Neural cell (in vitro differentiated cells): ENCODE data around the gene GNB1.

Source experiments
- POLR2AphosphoS5 ChIP-seq: IDR thresholded peaks from 2 replicates; pipeline ENCODE4 v1.6.1; 2012
- REST ChIP-seq: IDR thresholded peaks from 2 replicates; pipeline ENCODE4 v1.6.1; 2012; ENCODE audit warnings: borderline replicate concordance
- TF ChIP-seq, protein P1 (sequence below): fragments of 450-650 bp; IDR thresholded peaks from 2 replicates; pipeline ENCODE4 v1.5.1; 2014; ENCODE audit warnings: antibody characterized with exemption, mild to moderate bottlenecking, moderate library complexity; ENCODE audit not compliant: poor library complexity, severe bottlenecking

DNA sequence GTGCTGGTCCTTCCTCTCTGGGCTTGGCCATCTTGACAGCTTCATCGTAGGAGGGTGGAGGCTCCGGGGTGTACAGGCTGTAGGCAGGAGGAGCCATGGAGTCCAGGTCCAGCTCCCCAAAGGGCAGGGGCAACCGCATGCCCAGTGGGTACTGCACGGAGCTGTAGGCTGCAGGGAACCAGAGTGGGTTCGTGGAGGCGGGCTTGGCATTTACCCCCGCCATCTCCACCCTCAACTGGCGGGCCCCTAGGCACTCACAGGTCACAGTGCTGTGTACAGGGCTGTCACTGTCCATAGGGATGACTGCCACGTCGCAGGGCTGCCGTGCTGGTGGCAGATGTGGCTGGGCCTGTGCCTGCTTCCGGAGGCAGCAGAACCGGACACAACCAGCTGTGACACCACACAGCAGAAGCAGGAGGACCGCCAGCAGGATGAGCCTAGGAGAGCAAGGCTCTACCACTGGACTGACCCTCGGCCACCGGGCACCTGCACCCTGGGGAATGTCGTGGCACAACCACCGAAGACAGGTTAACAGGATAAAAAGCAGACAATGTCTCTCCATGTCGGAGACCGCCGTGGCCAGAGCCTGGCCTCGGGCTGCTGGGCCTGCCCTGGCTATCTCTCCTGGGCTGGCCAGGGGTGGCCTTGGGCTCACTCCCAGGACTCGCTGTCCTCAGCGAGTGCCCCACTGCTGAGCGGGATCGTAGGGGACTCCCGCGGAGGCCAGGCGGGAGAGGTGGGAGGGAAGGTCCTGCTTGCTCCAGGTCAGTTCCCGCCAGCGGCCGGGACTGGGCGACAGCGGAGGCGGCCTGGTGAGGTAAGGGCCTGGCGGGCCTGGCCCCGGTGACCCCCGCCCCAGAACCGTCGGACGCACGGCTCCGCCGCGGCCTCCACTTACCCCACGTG, 27.4 kb upstream of the GNB1 start:
- TF ChIP-seq, protein P1, sequence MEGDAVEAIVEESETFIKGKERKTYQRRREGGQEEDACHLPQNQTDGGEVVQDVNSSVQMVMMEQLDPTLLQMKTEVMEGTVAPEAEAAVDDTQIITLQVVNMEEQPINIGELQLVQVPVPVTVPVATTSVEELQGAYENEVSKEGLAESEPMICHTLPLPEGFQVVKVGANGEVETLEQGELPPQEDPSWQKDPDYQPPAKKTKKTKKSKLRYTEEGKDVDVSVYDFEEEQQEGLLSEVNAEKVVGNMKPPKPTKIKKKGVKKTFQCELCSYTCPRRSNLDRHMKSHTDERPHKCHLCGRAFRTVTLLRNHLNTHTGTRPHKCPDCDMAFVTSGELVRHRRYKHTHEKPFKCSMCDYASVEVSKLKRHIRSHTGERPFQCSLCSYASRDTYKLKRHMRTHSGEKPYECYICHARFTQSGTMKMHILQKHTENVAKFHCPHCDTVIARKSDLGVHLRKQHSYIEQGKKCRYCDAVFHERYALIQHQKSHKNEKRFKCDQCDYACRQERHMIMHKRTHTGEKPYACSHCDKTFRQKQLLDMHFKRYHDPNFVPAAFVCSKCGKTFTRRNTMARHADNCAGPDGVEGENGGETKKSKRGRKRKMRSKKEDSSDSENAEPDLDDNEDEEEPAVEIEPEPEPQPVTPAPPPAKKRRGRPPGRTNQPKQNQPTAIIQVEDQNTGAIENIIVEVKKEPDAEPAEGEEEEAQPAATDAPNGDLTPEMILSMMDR = no peak
- TF ChIP-seq POLR2AphosphoS5 (no peak), REST (no peak)
